Measurements from ENCODE around the gene RRM2.

Gene RRM2

GRCh38 chr2:10150436-10150835 is 27.9 kb downstream of the RRM2 start:
- Histone ChIP-seq H3K27me3 (ENCODE audit: insufficient read depth, poor library complexity, severe bottlenecking) (no peaks in the 10 kb centered on the region), H3K27ac (replicated peaks) (no peak overlapping the region), H3K4me3 (replicated peaks; ENCODE audit: insufficient read depth, low read length) (no peak overlapping the region)
- TF ChIP-seq GABPA (IDR thresholded peaks at IDR 0.05; ENCODE audit: low read depth) (no peak), POLR2AphosphoS5 (IDR thresholded peaks at IDR 0.05; ENCODE audit: low read depth) (no peak), SPI1 (IDR thresholded peaks at IDR 0.05; ENCODE audit: borderline replicate concordance, low read depth) (no peak)
- TF ChIP-seq, protein P1, sequence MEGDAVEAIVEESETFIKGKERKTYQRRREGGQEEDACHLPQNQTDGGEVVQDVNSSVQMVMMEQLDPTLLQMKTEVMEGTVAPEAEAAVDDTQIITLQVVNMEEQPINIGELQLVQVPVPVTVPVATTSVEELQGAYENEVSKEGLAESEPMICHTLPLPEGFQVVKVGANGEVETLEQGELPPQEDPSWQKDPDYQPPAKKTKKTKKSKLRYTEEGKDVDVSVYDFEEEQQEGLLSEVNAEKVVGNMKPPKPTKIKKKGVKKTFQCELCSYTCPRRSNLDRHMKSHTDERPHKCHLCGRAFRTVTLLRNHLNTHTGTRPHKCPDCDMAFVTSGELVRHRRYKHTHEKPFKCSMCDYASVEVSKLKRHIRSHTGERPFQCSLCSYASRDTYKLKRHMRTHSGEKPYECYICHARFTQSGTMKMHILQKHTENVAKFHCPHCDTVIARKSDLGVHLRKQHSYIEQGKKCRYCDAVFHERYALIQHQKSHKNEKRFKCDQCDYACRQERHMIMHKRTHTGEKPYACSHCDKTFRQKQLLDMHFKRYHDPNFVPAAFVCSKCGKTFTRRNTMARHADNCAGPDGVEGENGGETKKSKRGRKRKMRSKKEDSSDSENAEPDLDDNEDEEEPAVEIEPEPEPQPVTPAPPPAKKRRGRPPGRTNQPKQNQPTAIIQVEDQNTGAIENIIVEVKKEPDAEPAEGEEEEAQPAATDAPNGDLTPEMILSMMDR (IDR thresholded peaks at IDR 0.05; ENCODE audit: insufficient read depth, low read length): no peak
- TF ChIP-seq, protein P2, sequence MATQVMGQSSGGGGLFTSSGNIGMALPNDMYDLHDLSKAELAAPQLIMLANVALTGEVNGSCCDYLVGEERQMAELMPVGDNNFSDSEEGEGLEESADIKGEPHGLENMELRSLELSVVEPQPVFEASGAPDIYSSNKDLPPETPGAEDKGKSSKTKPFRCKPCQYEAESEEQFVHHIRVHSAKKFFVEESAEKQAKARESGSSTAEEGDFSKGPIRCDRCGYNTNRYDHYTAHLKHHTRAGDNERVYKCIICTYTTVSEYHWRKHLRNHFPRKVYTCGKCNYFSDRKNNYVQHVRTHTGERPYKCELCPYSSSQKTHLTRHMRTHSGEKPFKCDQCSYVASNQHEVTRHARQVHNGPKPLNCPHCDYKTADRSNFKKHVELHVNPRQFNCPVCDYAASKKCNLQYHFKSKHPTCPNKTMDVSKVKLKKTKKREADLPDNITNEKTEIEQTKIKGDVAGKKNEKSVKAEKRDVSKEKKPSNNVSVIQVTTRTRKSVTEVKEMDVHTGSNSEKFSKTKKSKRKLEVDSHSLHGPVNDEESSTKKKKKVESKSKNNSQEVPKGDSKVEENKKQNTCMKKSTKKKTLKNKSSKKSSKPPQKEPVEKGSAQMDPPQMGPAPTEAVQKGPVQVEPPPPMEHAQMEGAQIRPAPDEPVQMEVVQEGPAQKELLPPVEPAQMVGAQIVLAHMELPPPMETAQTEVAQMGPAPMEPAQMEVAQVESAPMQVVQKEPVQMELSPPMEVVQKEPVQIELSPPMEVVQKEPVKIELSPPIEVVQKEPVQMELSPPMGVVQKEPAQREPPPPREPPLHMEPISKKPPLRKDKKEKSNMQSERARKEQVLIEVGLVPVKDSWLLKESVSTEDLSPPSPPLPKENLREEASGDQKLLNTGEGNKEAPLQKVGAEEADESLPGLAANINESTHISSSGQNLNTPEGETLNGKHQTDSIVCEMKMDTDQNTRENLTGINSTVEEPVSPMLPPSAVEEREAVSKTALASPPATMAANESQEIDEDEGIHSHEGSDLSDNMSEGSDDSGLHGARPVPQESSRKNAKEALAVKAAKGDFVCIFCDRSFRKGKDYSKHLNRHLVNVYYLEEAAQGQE (IDR thresholded peaks at IDR 0.05; ENCODE audit: insufficient replicate concordance, low read depth): no peak
- DNase-seq (ENCODE audit: low read depth in 1 of 2, low spot score in 1 of 2): no peak

GRCh38 chr2:10151462-10151861 is 28.9 kb downstream of the RRM2 start:
- H3K27me3 ChIP-seq (ENCODE audit: insufficient read depth, poor library complexity, severe bottlenecking): no peaks in the 10 kb centered on the region
- no peak overlapping the region for H3K4me3 ChIP-seq (replicated peaks; ENCODE audit: insufficient read depth, low read length)
- TF ChIP-seq, protein P1 (IDR thresholded peaks at IDR 0.05; ENCODE audit: insufficient read depth, low read length): no peak
- TF ChIP-seq, protein P2 (IDR thresholded peaks at IDR 0.05; ENCODE audit: insufficient replicate concordance, low read depth): no peak
- TF ChIP-seq GABPA (IDR thresholded peaks at IDR 0.05; ENCODE audit: low read depth): no peak
- TF ChIP-seq POLR2AphosphoS5 (IDR thresholded peaks at IDR 0.05; ENCODE audit: low read depth): no peak
- no peak for TF ChIP-seq SPI1 (IDR thresholded peaks at IDR 0.05; ENCODE audit: borderline replicate concordance, low read depth)
- H3K27ac ChIP-seq (replicated peaks): no peak overlapping the region
- DNase-seq (ENCODE audit: low read depth in 1 of 2, low spot score in 1 of 2): no peak

- DNase-seq (ENCODE audit: low read depth in 1 of 2, low spot score in 1 of 2): no peak
- no peaks in the 10 kb centered on the region for H3K27me3 ChIP-seq (ENCODE audit: insufficient read depth, poor library complexity, severe bottlenecking)
Observed at GRCh38 chr2:10157293-10157692, 34.8 kb downstream of the RRM2 start.

More at GRCh38 chr2:10157293-10157692, 34.8 kb downstream of the RRM2 start:
- no peak overlapping the region for H3K4me3 ChIP-seq (replicated peaks; ENCODE audit: insufficient read depth, low read length)
- H3K27ac ChIP-seq (replicated peaks): no peak overlapping the region
- TF ChIP-seq POLR2AphosphoS5 (IDR thresholded peaks at IDR 0.05; ENCODE audit: low read depth) (no peak), GABPA (IDR thresholded peaks at IDR 0.05; ENCODE audit: low read depth) (no peak), SPI1 (IDR thresholded peaks at IDR 0.05; ENCODE audit: borderline replicate concordance, low read depth) (no peak)
- TF ChIP-seq, protein P1 (IDR thresholded peaks at IDR 0.05; ENCODE audit: insufficient read depth, low read length): no peak
- TF ChIP-seq, protein P2 (IDR thresholded peaks at IDR 0.05; ENCODE audit: insufficient replicate concordance, low read depth): no peak
